HG03175 (cell line): ENCODE measurements around the gene LIN28B.
"Not testable (repeated sequence)": the region's sequence is repeated elsewhere in the genome, so short reads cannot be mapped to it uniquely, and the experiment has no call there.

Source experiments
- ATAC-seq: cut with Tn5 transposase; IDR thresholded peaks from one replicate; pipeline ENCODE4 v1.9.1; 2021; ENCODE audit warnings: mild to moderate bottlenecking, moderate library complexity; ENCODE audit not compliant: unreplicated experiment

The LIN28B gene

GRCh38 chr6:105066233-105066632 is 109.3 kb downstream of the LIN28B start:
- no peak for ATAC-seq

GRCh38 chr6:105066836-105067235 is 109.9 kb downstream of the LIN28B start:
- no peak for ATAC-seq

DNA sequence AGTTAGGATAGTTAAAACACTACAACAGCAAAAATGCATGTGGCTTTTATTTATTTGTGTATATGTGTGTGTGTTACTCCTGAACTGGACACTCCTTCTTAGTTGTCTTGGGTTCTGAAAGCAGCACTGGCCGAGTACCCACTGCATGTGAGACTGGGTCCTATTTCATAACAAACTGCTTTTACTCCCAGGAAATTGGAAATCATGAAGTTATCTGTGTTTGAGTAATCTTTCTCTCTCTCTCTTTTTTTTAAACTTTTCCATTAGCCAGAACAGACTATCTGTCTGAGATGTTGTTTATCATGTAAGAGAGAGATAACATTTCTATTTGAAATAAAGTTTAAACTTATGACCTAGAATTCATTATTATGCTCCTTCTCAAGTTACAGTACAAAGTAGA is 110.4 kb downstream of the LIN28B start:
- no peak for ATAC-seq

DNA sequence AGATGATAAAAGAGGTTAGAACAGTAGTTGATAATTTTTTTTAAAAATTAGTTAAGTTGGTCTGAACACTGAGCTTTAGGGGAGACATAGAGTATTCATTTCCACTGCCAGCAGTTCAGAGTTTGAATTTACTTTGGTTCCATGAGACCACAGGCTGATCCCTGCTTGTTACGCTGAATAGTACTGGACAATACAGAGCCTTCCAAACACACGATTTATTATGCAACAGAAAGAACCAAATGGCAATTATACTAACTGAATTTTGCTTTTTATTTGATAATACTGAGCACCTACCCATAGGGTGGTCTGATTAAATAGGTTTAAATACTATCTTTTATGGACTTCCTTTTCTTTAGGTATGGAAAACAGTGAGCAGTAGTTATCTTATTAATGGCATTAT is 111.5 kb downstream of the LIN28B start:
- ATAC-seq: no peak

- no peak for ATAC-seq
Measured at GRCh38 chr6:105069821-105070445, 113.0 kb downstream of the LIN28B start.

GRCh38 chr6:105072798-105073199 is 115.9 kb downstream of the LIN28B start:
- ATAC-seq: no peak

- ATAC-seq: no peak
Measured at GRCh38 chr6:105075210-105075609, 118.3 kb downstream of the LIN28B start.

DNA sequence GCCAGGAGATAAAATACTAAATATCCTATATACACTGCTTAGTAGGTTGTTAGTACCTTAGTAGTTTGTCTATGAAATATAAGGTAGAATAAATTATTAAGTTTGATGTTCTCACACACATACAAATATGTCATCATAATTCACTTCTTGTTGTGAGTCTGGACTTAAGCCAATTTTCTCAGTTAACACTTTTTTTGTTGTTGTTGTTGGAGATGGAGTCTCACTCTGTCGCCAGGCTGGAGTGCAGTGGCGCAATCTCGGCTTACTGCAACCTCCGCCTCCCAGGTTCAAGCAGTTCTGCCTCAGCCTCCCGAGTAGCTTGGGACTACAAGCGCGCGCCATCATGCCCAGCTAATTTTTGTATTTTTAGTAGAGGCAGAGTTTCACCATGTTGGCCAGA is 119.5 kb downstream of the LIN28B start:
- not testable (repeated sequence) for ATAC-seq

DNA sequence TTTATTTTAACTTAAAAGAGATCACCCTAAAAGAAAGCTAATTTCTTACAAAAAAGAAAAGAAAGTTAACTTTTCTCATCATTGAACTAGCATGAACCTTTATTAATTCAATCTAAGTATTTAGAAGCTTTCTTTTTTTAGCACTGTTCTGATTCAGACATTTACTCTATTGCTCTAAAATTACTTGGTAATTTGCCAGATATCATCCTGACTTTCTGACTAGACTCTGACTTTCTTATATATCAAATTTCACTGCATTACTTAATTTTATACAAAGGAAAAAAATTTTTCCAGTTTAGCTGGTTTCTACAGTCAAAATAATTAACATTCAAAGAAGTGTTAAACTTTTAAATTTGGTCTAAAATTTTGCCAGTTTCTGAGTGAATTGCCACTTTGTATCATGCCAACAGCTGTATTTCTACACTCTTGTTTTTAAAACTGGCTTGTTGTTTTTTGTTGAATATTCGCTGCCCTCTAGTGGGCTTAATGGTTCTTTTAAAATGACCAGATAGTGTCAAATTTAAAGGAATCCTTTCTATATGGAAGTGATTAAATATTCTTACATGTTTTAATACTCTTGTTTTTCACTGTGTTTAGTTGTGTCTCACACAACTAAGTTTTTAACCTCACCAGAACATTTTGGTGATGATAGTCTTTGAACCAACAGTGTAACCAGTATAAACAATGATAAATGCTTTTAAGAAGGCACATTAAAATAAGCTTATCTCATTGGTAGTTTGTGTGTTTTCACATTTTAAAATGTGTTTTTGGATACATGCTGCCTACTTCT is 120.9 kb downstream of the LIN28B start:
- ATAC-seq: no peak

GRCh38 chr6:105078386-105078708 is 121.4 kb downstream of the LIN28B start:
- ATAC-seq: no peak

DNA sequence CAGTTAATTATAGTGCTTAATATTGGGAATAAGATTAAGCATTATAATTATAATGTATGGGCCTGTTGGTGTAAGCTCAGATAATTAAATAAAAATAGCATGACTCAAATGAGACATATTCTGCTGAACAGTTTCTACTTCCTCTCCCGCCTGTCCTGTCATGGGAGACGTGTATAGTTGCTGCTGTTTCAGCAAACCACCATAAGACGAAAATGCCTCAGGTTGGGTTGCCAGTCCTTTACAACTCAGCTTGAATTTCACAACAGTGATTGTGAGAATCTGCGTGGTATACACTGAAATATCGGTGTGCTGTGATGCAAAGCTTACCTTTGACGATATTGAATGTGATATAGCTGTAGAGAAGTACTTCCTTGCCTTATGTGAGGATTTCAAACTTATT is 123.4 kb downstream of the LIN28B start:
- no peak for ATAC-seq

- not testable (repeated sequence) for ATAC-seq
Measured at GRCh38 chr6:105081662-105082061, 124.8 kb downstream of the LIN28B start.

DNA sequence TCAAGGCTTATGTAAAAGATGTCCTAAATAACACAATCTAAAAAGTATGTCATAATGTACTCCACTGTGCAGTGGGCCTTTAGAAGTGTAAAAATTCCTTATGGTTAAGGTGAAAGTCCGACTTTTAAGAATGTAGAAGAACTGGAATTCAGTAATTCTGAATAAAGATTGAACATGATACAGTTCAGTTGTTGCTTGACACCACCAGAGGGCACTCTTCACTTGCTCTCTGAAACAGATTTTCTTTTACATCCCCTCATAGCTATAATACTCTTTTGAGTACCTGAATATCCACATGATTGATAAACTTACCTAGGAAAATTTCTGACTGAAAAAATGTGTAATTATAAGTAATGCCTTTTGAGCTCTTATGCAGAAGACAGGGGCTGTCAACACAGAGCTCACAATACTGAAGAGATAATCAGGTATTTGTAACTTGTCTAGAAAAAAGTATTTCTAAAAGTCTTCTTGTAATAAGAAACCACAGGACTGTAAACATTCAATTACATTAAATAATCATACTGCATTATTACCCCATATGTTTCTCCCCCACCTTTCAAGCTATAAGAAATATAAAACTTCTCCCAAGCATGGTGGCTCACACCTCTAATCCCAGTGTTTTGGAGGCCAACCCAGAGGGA is 130.8 kb downstream of the LIN28B start:
- ATAC-seq: no peak

DNA sequence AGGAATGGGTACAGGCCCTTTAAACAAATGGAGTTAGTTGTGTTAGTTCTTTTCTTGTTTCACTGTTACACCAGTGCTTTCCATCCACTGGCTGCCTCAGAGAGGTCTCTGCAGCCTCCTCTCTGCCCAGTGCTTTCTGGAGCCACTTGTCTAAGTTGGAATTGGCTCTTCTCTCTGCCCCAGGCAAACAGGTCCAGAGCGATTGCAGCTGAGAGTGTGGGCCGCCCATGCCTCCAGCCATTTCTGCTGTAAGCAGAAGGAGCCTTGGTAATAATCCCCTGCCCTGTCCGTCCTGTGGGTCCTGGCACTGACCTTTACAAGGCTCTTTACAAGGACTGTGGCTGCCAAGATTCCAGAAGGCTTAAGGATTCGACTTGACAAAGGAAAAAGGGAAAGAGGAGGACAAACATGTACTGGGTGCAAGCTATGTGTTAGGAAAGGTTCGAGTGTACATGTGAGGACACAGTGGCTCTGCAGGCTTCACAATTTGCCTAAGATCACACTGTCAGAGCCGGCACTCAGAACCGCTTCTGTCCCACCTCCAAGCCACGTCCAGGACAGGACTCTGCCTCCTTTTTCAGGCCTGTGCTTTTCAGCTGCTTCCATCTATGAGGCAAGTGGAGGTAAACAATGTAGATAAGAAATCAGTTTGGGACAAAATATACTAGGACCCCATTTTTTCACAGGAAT is 134.4 kb downstream of the LIN28B start:
- ATAC-seq: no peak

DNA sequence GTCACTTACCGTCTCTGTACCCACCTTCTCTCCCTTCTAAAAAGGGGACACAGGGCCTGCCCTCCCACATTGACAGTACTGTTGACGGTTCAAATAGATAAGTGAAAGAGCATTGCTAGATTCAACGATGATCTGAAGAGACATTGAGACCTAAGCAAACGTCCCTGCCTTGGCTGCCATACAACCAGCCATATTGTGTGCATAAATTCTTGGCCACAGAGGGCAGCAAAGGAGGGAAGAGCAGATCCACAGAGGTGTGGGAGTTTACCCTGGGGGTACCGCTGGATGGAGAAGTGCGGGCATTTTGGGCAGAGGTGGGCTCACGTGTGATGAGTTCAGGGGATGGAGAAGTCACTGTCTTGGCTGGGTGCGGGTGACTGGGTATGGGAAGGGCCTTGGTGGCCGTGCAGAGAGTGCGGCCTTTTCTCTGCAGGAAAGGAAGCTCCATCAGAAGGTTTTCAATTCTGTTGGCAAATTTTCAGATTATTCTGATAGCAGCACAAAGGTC is 137.3 kb downstream of the LIN28B start:
- no peak for ATAC-seq

DNA sequence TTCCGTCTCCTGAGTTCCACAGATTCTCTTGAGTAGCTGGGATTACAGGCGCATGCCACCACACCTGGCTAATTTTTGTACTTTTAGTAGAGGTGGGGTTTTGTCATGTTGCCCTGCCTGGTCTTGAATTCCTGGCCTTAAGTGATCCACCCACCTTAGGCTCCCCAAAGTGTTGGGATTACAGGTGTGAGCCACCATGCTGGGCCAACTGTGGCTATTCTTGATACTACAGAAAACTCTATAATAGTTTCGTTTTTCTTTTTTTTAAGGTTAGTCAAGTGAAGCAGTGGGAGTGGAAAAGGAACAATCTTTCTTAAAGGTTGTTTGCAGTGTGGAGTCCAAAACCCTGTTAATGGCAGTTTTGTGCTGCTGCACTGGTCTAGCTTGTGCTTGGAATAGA is 138.2 kb downstream of the LIN28B start:
- ATAC-seq: no peak

- no peak for ATAC-seq
Measured at GRCh38 chr6:105097288-105097687, 140.4 kb downstream of the LIN28B start.

DNA sequence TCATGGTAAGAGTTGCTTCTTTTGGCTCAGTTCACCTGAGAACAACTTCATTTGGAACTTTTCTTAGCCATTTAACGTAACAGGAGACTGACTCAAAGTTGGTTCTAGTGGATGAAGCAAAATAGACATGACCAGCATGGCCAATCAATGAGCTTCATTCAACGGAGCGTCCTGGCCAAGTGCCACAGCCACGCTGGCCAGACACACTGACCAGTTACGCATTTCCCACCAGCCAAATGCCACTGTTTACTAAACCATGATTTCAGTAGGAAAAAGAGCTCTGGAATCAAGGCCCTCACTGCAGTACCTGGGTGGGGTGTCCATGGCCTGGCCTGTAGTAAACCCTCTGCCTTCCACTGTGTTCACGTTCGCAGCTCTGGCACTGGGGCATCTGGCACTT is 142.5 kb downstream of the LIN28B start:
- no peak for ATAC-seq

- no peak for ATAC-seq
Measured at GRCh38 chr6:105102186-105102585, 145.3 kb downstream of the LIN28B start.

DNA sequence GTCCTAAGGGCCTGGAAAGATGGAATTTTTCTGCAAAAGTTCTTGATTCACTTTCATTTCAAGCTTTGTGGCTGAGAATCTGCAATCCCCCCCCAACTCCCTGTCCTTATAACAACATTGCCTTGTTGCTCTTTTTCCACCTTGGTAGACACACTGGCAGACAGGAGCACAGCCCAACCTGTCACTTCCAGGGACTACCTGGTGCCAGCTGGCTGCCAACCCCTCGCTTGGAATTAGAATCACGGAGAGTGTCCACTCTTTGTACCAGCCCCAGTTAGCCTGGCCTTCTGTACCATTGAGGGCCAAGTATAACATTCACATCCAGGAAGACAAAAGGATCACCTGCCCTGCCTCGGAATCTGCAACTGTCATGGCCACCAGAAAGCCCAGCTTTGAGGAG is 148.2 kb downstream of the LIN28B start:
- no peak for ATAC-seq

GRCh38 chr6:105106260-105106659 is 149.4 kb downstream of the LIN28B start:
- no peak for ATAC-seq
